WTC11 (cell line): Measurements from ENCODE around the gene CCHCR1.

Experiments
- CTCF ChIP-seq: fragments of 200-600 bp; IDR thresholded peaks from 2 replicates; pipeline ENCODE4 v1.8.0; 2022; ENCODE audit warnings: antibody characterized with exemption
- NR3C1 ChIP-seq: sonication (generic); formaldehyde crosslinking; conservative IDR thresholded peaks from 2 replicates; pipeline ENCODE4 v1.8.1; 2023; ENCODE audit warnings: low read depth, mild to moderate bottlenecking, missing genetic modification reagents
- SP1 ChIP-seq: sonication (generic); formaldehyde crosslinking; conservative IDR thresholded peaks from 2 replicates; pipeline ENCODE4 v1.8.1; 2022; ENCODE audit warnings: missing genetic modification reagents
- USF1 ChIP-seq: sonication (generic); formaldehyde crosslinking; IDR thresholded peaks from 2 replicates; pipeline ENCODE4 v1.8.0; 2022; ENCODE audit warnings: mild to moderate bottlenecking, missing genetic modification reagents
- ZNF317 ChIP-seq: sonication (generic); formaldehyde crosslinking; IDR thresholded peaks from 2 replicates; pipeline ENCODE4 v1.8.1; 2023; ENCODE audit warnings: low read depth, mild to moderate bottlenecking, moderate library complexity, missing genetic modification reagents, borderline replicate concordance

GRCh38 chr6:31144970-31145340 is 12.6 kb downstream of the CCHCR1 start:
- TF ChIP-seq ZNF317 (CRISPR knock-in tag) (no peak), SP1 (CRISPR knock-in tag) (no peak), CTCF (no peak), USF1 (no peak), NR3C1 (CRISPR knock-in tag) (no peak)
